Measurements from ENCODE around the gene TMEM132D. TPM values are rescaled to one million over a fixed set of nuclear protein-coding genes. Genes with fewer than 3 reads are reported as not detected.

Gene TMEM132D
- total and polyA plus RNA-seq, 7 donors = 0.01 TPM; not detected in 6

- no peak overlapping the region for H3K4me3 ChIP-seq
- no peak for DNase-seq
- H3K9me3 ChIP-seq = no peaks in the 10 kb centered on the region
- no peaks in the 10 kb centered on the region for H3K4me1 ChIP-seq
- 37 to 42% (median 40%) methylated on average over 4 of the region's 4 CpGs for WGBS, 3 donors
- no peak for TF ChIP-seq CTCF (IDR thresholded peaks at IDR 0.05)
- no peaks in the 10 kb centered on the region for H3K36me3 ChIP-seq (ENCODE audit: insufficient read depth in 1 of 2, low read depth in 1 of 2)
- H3K27ac ChIP-seq = no peak overlapping the region
- no peaks in the 10 kb centered on the region for H3K27me3 ChIP-seq (ENCODE audit: insufficient read depth in 3 of 3, low read length in 2 of 3)
- no peak for ATAC-seq
- intact Hi-C loops (cut with DNase I) = no loop called here
Measured at GRCh38 chr12:129404556-129404955, 499.3 kb downstream of the TMEM132D start.

GRCh38 chr12:129401572-129401971, 502.3 kb downstream of the TMEM132D start:
- H3K27ac ChIP-seq = no peak overlapping the region
- no peaks in the 10 kb centered on the region for H3K9me3 ChIP-seq
- intact Hi-C loops (cut with DNase I) = no loop called here
- ATAC-seq (no peak), DNase-seq (no peak)
- no peaks in the 10 kb centered on the region for H3K27me3 ChIP-seq (ENCODE audit: insufficient read depth in 3 of 3, low read length in 2 of 3)
- no peak for TF ChIP-seq CTCF (IDR thresholded peaks at IDR 0.05)
- H3K4me3 ChIP-seq = no peak overlapping the region
- WGBS, 3 donors = 47 to 60% (median 57%) methylated on average over 4 of the region's 4 CpGs
- H3K36me3 ChIP-seq (ENCODE audit: insufficient read depth in 1 of 2, low read depth in 1 of 2) = no peaks in the 10 kb centered on the region
- H3K4me1 ChIP-seq = no peaks in the 10 kb centered on the region

- intact Hi-C loops (cut with DNase I) = no loop called here
- Histone ChIP-seq H3K9me3 (no peaks in the 10 kb centered on the region), H3K4me3 (no peak overlapping the region), H3K4me1 (no peaks in the 10 kb centered on the region), H3K27ac (no peak overlapping the region), H3K27me3 (ENCODE audit: insufficient read depth in 3 of 3, low read length in 2 of 3) (no peaks in the 10 kb centered on the region), H3K36me3 (ENCODE audit: insufficient read depth in 1 of 2, low read depth in 1 of 2) (no peaks in the 10 kb centered on the region)
- TF ChIP-seq CTCF (IDR thresholded peaks at IDR 0.05) = no peak
- WGBS, 3 donors = 79 to 80% (median 79%) methylated on average over 16 of the region's 16 CpGs
- ATAC-seq (no peak), DNase-seq (no peak)
Measured at GRCh38 chr12:129394177-129394825, 509.5 kb downstream of the TMEM132D start.

- Histone ChIP-seq H3K4me1 (no peaks in the 10 kb centered on the region), H3K36me3 (ENCODE audit: insufficient read depth in 1 of 2, low read depth in 1 of 2) (no peaks in the 10 kb centered on the region), H3K4me3 (no peak overlapping the region), H3K27ac (no peak overlapping the region), H3K27me3 (ENCODE audit: insufficient read depth in 3 of 3, low read length in 2 of 3) (no peaks in the 10 kb centered on the region), H3K9me3 (no peaks in the 10 kb centered on the region)
- 57 to 65% (median 62%) methylated on average over 5 of the region's 5 CpGs for WGBS, 3 donors
- TF ChIP-seq CTCF (IDR thresholded peaks at IDR 0.05) = no peak
- DNase-seq (no peak), ATAC-seq (no peak)
- intact Hi-C loops (cut with DNase I) = no loop called here
Measured at GRCh38 chr12:129393357-129393937, 510.4 kb downstream of the TMEM132D start.

GRCh38 chr12:129385637-129385990, 518.2 kb downstream of the TMEM132D start:
- TF ChIP-seq CTCF (IDR thresholded peaks at IDR 0.05) = no peak
- H3K9me3 ChIP-seq = no peaks in the 10 kb centered on the region
- no peak overlapping the region for H3K4me3 ChIP-seq
- ATAC-seq (no peak), DNase-seq (no peak)
- H3K27ac ChIP-seq = no peak overlapping the region
- intact Hi-C loops (cut with DNase I) = no loop called here
- 59 to 71% (median 70%) methylated on average over 1 of the region's 1 CpG for WGBS, 3 donors
- no peaks in the 10 kb centered on the region for H3K27me3 ChIP-seq (ENCODE audit: insufficient read depth in 3 of 3, low read length in 2 of 3)
- no peaks in the 10 kb centered on the region for H3K36me3 ChIP-seq (ENCODE audit: insufficient read depth in 1 of 2, low read depth in 1 of 2)
- no peaks in the 10 kb centered on the region for H3K4me1 ChIP-seq

Data from psoas muscle (tissue), 8 donors.